ENCODE measurements around the gene NEK6.

GRCh38 chr9:124225945-124226344 lies 31.8 kb upstream of the NEK6 start:
- no peak for TF ChIP-seq CTCF (conservative IDR thresholded peaks at IDR 0.05; ENCODE audit: low read length)
- TF ChIP-seq EZH2phosphoT487 (IDR thresholded peaks at IDR 0.05; ENCODE audit: borderline replicate concordance, low read depth, low read length) = no peak
